HG03469 (cell line): ENCODE measurements around the gene ROBO1.

Source experiments
- ATAC-seq: cut with Tn5 transposase; IDR thresholded peaks from one replicate; pipeline ENCODE4 v1.9.1; 2021; ENCODE audit warnings: mild to moderate bottlenecking, moderate library complexity, moderate number of reproducible peaks; ENCODE audit not compliant: unreplicated experiment

The ROBO1 gene

DNA sequence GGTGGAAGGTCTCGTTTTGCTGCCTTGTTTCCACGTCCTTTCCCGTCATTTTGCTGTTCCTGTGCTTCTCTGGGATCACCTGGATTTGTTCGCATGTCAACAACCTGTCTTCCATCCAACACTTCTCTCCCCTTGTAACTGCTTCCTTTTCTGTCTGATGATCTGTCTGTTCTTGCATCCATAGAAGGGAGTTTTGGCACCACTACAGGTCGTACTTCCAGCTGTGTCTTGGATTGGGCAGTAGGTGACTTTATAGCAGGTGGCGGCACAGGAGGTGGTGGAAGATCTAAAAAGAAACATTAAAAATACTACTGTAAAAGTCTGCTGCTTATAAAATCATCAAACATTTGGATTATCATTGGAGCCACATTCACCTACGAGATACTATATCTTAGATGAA, 1161.0 kb downstream of the ROBO1 start:
- no peak for ATAC-seq

- ATAC-seq = no peak
Measured at GRCh38 chr3:78605178-78605577, 1162.6 kb downstream of the ROBO1 start.

DNA sequence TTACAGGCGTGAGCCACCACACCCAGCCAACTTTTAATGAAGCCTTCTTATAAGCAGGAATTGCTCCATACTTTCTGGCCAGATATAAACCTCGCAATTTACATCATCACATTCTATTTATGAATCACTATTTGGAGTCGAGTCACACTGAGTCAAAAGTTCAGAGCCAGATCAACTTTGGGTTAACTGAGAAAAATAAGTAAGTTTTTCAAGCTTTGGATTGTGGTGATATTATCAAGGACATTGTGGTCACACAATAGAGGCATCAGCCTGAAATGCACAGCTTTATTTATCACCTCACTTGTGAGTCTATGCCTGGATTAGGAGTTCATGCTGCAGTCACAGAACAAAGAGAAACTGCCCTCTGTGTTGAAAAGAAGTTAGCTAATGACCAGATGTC, 1163.5 kb downstream of the ROBO1 start:
- ATAC-seq = no peak

- no peak for ATAC-seq
Measured at GRCh38 chr3:78601249-78601648, 1166.5 kb downstream of the ROBO1 start.

DNA sequence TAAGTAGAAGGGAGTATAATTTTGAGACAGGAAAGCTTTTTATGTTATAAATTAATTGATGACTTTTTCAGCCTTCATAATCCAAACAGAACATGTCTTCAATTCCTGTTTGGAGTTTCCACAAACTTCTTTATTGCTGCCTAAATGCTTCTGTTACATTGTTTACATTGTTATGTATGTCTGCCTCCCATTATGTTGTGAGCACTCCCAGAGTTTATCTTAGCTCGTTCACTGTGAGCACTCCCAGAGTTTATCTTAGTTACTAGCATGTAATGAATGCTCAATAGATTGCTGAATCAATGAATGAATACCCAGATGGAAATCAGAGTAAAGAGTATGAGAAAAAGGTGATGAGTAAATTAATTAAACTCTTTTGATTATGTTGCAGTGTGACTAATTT, 1178.0 kb downstream of the ROBO1 start:
- no peak for ATAC-seq

DNA sequence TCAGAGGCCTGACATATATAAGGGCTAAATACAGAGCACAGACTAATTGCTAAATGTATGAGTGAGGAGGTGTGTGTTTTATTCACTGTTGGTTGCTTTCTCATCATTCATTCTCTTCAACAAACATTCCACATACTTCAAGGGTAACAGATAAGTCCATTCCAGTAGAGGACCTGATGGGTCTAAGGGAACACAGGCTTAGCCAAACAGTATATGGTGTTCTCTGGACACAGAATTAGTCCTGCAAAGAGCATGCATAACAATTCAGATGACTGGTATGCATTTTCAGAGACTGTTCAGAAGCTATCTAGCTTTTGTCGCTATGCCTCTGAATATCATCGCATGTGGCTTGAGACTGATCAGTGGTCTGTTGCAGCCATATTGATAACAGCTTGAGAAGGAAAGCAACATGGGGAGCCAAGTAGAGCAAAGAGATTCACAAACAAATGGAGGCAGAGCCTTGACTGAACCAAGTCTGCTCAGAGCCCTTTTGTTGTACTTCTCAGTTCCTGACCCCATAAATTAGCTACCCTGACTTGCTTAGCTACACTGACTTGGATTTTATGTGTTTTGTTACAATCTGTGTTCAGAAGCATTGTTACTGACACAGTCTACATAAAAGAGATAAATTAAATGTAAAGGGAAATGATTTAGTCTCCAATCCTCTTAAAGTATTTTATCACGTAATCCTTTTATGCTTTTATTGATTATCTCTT, 1178.7 kb downstream of the ROBO1 start:
- ATAC-seq = no peak

DNA sequence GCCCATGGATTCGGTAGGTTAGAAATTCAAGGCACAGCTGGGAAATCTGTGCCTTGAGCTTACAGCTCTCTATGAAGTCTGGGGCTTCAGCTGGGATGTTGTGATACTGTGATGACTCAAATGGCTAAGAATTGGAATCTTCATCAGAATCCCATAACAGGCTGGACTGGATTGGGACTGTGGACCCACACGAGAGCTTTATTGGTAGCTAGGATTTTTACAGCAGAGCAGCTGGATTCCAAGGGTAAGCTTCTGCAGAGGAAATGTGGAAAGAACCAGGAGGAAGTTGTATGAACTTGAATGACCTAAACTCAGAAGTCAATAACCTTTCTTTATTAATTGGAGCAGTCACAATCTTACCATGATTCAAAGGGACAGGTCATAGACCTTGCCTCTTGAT, 1187.1 kb downstream of the ROBO1 start:
- no peak for ATAC-seq

- ATAC-seq = no peak
Measured at GRCh38 chr3:78571486-78571885, 1196.3 kb downstream of the ROBO1 start.

GRCh38 chr3:78570496-78570895, 1197.3 kb downstream of the ROBO1 start:
- no peak for ATAC-seq

- no peak for ATAC-seq
Measured at GRCh38 chr3:78569804-78570203, 1198.0 kb downstream of the ROBO1 start.

- no peak for ATAC-seq
Measured at GRCh38 chr3:78565712-78566111, 1202.1 kb downstream of the ROBO1 start.

GRCh38 chr3:78562328-78562727, 1205.5 kb downstream of the ROBO1 start:
- no peak for ATAC-seq
